WERI-Rb-1 (cell line): ENCODE results near the gene ANXA6.

Source experiments
- DNase-seq: peaks from one replicate; pipeline ENCODE4 v3.0.0-alpha.2; 2020
- H3K27ac ChIP-seq: fragments of 250-450 bp; sonication (Bioruptor Pico); 2 replicates; pipeline ENCODE4 v1.5.1; 2020; ENCODE audit warnings: mild to moderate bottlenecking, moderate library complexity
- H3K27me3 ChIP-seq: fragments of 250-450 bp; sonication (Bioruptor Pico); 2 replicates; pipeline ENCODE4 v1.5.1; 2021; ENCODE audit warnings: mild to moderate bottlenecking, low read depth, moderate library complexity; ENCODE audit not compliant: insufficient read depth, severe bottlenecking
- H3K36me3 ChIP-seq: fragments of 250-450 bp; sonication (Bioruptor Pico); 2 replicates; pipeline ENCODE4 v1.5.1; 2020; ENCODE audit warnings: mild to moderate bottlenecking, moderate library complexity
- H3K4me3 ChIP-seq: 2 replicates; pipeline ENCODE4 v1.5.1; 2011; ENCODE audit warnings: low read depth, mild to moderate bottlenecking, control low read depth, low read length
- H3K9me3 ChIP-seq: fragments of 250-450 bp; sonication (Bioruptor Pico); 2 replicates; pipeline ENCODE4 v1.5.1; 2021; ENCODE audit warnings: mild to moderate bottlenecking, moderate library complexity; ENCODE audit not compliant: severe bottlenecking
- TF ChIP-seq, protein P1 (sequence below): IDR thresholded peaks from 2 replicates; pipeline ENCODE4 v1.5.1; 2011; ENCODE audit warnings: low read depth, mild to moderate bottlenecking, control low read depth, inconsistent platforms, low read length

The ANXA6 gene

GRCh38 chr5:151148583-151148982 lies 9.0 kb downstream of the ANXA6 start:
- Histone ChIP-seq H3K27ac (no peak overlapping the region), H3K9me3 (no peaks in the 10 kb centered on the region), H3K4me3 (no peak overlapping the region), H3K36me3 (no peaks in the 10 kb centered on the region; the same call in 1 of the 2 replicates), H3K27me3 (no peaks in the 10 kb centered on the region)
- TF ChIP-seq, protein P1, sequence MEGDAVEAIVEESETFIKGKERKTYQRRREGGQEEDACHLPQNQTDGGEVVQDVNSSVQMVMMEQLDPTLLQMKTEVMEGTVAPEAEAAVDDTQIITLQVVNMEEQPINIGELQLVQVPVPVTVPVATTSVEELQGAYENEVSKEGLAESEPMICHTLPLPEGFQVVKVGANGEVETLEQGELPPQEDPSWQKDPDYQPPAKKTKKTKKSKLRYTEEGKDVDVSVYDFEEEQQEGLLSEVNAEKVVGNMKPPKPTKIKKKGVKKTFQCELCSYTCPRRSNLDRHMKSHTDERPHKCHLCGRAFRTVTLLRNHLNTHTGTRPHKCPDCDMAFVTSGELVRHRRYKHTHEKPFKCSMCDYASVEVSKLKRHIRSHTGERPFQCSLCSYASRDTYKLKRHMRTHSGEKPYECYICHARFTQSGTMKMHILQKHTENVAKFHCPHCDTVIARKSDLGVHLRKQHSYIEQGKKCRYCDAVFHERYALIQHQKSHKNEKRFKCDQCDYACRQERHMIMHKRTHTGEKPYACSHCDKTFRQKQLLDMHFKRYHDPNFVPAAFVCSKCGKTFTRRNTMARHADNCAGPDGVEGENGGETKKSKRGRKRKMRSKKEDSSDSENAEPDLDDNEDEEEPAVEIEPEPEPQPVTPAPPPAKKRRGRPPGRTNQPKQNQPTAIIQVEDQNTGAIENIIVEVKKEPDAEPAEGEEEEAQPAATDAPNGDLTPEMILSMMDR: no peak
- no peak for DNase-seq

DNA sequence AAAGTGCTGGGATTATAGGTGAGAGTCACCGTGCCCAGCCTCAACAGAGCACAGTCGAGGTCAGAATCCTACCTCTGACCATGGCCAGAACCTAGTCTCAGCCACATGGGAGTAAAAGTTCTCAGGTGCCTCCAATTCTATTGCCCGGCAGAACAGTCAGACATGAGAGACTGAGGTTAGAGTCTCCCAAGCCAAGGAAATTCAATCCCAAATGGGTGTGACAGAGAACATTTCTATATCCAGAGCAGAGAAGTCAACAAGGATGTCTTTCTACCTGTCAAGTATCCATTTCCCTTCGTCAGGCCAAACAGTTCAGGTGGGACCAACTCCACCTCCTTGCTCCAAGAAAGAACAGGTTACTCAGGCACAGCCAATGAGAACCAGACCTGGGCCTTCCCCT lies 10.5 kb downstream of the ANXA6 start:
- no peaks in the 10 kb centered on the region; the same call in 1 of the 2 replicates for H3K36me3 ChIP-seq
- TF ChIP-seq, protein P1: no peak

DNA sequence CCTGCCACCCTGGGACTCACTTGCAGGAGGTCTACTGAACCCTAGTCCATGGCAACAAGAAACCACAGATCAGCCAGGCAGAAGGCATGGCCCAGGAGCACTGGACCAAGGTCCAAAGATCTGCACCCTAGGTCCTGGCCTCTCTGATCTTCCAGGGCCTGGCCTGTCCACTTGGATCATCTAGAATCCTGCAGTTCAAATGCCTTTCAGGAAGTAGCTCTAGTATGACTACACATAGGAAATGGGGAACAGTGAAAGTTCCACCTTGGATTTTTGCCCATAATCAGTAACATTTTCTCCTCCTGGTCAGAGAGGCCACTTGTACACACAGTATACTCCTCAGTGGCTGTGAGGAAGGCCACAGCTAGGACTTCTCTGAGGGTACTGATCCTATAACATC lies 11.5 kb downstream of the ANXA6 start:
- Histone ChIP-seq H3K4me3 (no peak overlapping the region), H3K36me3 (no peaks in the 10 kb centered on the region; the same call in 1 of the 2 replicates), H3K9me3 (no peaks in the 10 kb centered on the region), H3K27ac (no peak overlapping the region), H3K27me3 (no peaks in the 10 kb centered on the region)
- no peak for DNase-seq
- TF ChIP-seq, protein P1: no peak

More for the DNA sequence above, 10.5 kb downstream of the ANXA6 start:
- DNase-seq: no peak
- Histone ChIP-seq H3K4me3 (no peak overlapping the region), H3K9me3 (no peaks in the 10 kb centered on the region), H3K27ac (no peak overlapping the region), H3K27me3 (no peaks in the 10 kb centered on the region)

GRCh38 chr5:151144922-151145321 lies 12.7 kb downstream of the ANXA6 start:
- TF ChIP-seq, protein P1: no peak
- no peak overlapping the region for H3K4me3 ChIP-seq
- H3K36me3 ChIP-seq: no peaks in the 10 kb centered on the region; the same call in 1 of the 2 replicates
- H3K27me3 ChIP-seq: no peaks in the 10 kb centered on the region
- DNase-seq: no peak
- no peaks in the 10 kb centered on the region for H3K9me3 ChIP-seq
- H3K27ac ChIP-seq: no peak overlapping the region

DNA sequence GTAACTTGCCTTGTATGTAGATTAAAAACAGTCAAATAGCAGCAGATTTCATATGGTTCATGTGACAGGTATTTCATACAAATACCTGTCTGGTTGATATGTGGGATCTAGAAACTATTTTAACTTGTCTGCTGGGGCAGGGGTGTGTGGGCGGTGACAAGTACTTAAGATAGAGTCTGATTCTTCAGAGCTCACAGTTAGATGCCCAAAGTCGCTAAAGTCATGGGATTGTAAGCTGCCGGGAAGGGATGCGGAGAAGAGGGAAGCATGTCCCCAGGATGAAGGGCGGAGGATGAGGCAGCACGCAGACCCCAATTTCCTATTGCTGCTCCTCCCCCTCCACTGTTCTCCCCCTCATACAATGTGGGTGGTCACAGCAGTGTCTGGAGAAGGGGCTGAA lies 13.3 kb downstream of the ANXA6 start:
- TF ChIP-seq, protein P1: no peak
- H3K4me3 ChIP-seq: no peak overlapping the region
- DNase-seq: no peak
- no peaks in the 10 kb centered on the region; the same call in 1 of the 2 replicates for H3K36me3 ChIP-seq
- H3K27ac ChIP-seq: no peak overlapping the region
- no peaks in the 10 kb centered on the region for H3K9me3 ChIP-seq
- no peaks in the 10 kb centered on the region for H3K27me3 ChIP-seq

GRCh38 chr5:151143645-151144044 lies 13.9 kb downstream of the ANXA6 start:
- TF ChIP-seq, protein P1: no peak
- no peak for DNase-seq

More at GRCh38 chr5:151143645-151144044, 13.9 kb downstream of the ANXA6 start:
- Histone ChIP-seq H3K27me3 (no peaks in the 10 kb centered on the region), H3K27ac (no peak overlapping the region), H3K36me3 (no peaks in the 10 kb centered on the region; the same call in 1 of the 2 replicates), H3K4me3 (no peak overlapping the region), H3K9me3 (no peaks in the 10 kb centered on the region)
